Fibroblast of gingiva (primary cell): ENCODE results near the gene KRT80.

Experiments used
- DNase-seq: peaks from one replicate; pipeline ENCODE4 v3.0.0-alpha.2; 2011; ENCODE audit warnings: low read depth

Gene KRT80

GRCh38 chr12:52210925-52211650 is 19.3 kb upstream of the KRT80 start:
- DNase-seq = no peak

- peak; percentile 67 for DNase-seq
Observed at GRCh38 chr12:52210186-52210924, 18.5 kb upstream of the KRT80 start.

DNA sequence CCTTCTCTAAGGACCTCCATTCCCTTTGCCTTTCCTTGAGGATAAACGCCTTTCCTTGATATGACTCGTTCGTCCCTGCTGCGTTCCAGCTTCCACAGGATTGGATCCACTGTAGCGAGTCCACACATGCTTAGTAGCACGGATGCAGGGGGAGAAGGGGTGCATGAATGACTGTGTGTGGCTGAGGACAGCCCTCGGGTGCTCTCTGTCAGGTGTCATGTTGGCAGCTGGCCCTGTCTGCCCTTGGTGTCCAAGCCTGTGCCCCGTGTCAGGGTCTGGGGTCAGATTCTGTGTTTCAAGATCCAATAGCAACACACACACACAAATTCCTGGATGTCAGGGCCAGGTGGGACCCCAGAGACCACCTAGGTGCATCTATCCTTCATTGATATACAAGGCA is 17.5 kb upstream of the KRT80 start:
- no peak for DNase-seq

GRCh38 chr12:52208424-52209165 is 16.8 kb upstream of the KRT80 start:
- DNase-seq = no peak

DNA sequence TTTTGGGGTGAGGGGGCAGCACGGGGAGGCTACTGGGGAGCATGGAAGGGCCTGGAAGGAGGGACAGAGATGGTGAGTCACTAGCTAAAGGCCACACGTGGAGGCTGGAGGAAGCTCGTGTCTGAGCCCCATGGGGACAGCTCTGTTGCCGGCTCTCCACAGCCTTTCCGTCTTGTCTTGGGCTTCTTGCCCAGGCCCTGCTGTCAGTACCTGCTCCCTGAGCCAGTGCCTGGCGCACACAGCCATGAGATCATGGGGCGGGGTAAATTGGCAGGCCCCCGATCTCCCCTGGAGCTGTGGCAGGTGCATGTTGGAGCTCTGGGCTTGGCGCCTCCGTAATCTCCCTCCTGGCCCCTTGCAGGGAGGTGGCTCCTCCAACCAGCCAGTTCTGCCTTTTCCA is 16.1 kb upstream of the KRT80 start:
- peak; percentile 49 for DNase-seq

GRCh38 chr12:52207106-52207505 is 15.3 kb upstream of the KRT80 start:
- DNase-seq = no peak

GRCh38 chr12:52206304-52207040 is 14.7 kb upstream of the KRT80 start:
- DNase-seq = no peak

GRCh38 chr12:52205612-52206303 is 13.9 kb upstream of the KRT80 start:
- DNase-seq = no peak

- DNase-seq = no peak
Observed at GRCh38 chr12:52204931-52205505, 13.2 kb upstream of the KRT80 start.

DNA sequence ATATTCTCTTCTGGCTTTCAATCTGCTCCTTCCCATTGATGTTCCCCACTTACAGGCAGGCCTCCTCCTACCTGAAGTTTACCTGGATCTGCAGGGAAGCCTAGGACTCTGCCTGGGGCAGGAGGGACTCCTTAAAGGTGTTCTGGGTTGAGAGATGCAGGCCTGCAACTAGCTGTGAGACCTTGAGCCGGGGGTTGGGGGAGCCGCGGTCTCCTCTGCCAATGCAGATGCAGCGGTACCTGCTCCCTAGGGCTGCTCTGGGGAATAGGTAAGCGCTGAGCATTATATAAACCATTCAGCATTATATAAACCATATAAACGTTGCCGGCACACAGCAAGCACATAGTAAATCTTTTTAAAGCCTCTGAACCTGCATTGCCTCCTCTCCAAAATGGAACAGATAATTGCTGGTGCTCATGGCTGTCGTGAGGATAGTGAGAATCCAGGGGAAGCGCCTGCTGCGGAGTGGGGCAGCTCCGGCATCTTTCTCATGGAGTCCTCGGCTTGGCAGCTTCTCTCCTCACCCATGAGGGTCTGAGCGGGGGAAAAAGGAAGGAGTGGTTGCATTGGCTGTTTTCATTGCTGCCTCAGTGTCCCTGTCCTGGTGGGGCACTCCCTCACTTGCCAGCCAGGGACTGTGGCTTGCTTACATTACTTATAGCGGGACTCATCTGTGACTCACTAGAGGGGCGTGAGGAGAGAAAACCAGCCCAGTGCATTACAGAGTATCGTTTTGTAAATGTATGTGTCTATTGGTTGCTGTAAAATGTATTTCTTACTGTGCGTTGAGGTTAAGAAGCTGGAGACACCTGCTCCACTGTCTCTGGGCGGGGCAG is 12.5 kb upstream of the KRT80 start:
- DNase-seq = no peak

- peak; percentile 84 for DNase-seq
Observed at GRCh38 chr12:52203079-52203921, 11.5 kb upstream of the KRT80 start.

DNA sequence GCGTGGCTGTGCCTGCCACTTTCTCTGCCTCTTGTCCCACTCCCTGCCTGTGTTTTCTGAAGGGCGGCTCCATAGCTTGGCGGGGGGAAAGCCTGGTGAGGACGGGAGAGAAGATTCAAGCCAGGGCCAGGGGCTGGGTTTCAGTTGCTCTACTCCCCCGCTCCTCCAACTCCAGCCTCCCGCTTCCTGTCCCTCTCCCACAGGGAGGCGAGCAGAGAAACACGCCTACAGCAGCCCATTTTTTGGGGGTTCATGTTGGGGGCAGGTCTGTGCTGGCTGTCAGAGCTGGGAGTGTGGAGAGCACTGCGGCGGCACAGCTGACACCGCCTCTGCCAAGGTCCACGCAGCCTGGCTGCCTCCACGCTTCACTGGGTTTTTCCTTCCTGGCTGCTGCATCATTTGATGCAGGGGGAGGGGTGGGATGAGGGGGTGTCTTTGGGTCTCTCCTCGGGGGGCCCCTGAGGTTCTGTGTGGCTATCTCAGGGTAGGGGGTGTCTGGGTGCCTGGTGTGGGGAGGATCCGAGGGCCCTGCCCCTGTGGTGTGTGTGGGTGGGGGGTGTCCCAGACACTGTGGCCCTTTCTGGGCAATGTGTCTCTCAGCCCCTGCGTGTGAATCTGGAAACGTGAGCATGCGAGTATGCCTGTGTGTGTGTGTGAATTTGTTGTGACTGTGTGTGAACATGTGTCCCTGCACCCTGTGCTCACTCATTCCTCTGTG is 10.7 kb upstream of the KRT80 start:
- no peak for DNase-seq

DNA sequence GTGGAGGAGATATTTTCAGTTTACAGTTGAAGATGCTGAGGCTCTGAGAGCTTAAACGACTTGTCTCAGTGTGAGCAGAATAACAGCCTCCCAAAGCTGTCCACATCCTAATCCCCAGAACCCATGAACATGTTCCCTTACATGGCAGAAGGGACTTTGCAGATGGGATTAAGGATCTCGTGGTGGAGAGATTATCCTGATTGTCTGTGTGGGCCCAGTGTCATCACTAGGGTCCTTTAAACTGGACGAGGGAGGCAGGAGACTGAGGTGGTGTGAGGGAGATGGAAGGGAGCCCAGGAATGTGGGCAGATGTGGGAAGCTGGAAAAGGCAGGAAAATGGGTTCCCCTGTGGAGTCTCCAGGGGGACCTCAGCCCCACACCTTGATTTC is 9.6 kb upstream of the KRT80 start:
- DNase-seq = no peak

DNA sequence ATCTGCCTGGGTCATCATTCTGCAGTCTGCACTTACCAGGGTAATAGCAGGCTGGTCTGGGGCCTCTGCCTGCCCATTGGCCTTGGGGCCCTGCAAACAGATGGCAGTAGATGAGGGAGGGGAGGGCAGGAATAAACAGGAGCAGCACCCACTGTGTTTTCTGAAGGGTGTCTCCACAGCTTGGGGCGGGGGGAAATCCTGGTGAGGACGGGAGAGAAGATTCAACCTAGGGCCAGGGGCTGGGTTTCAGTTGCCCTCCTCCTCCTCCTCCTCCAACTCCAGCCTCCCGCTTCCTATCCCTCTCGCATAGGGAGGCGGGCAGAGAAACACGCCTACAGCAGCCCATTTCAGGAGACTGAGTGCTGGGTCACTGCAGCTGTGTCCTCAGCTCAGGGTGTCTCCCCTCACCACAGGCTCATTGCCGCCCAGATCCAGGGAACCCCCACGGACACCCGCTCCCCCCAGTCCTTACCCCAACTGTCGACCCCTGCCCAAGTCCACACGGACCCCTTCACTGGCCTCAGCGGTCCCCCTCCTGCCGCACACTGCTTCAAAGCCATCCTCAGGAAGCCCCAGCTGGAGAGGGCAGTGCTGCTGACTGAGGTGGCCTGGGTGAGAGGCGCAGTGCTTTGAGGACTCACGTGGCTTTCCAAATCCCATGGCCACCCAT is 9.1 kb upstream of the KRT80 start:
- no peak for DNase-seq

GRCh38 chr12:52200086-52200780 is 8.4 kb upstream of the KRT80 start:
- DNase-seq = no peak

DNA sequence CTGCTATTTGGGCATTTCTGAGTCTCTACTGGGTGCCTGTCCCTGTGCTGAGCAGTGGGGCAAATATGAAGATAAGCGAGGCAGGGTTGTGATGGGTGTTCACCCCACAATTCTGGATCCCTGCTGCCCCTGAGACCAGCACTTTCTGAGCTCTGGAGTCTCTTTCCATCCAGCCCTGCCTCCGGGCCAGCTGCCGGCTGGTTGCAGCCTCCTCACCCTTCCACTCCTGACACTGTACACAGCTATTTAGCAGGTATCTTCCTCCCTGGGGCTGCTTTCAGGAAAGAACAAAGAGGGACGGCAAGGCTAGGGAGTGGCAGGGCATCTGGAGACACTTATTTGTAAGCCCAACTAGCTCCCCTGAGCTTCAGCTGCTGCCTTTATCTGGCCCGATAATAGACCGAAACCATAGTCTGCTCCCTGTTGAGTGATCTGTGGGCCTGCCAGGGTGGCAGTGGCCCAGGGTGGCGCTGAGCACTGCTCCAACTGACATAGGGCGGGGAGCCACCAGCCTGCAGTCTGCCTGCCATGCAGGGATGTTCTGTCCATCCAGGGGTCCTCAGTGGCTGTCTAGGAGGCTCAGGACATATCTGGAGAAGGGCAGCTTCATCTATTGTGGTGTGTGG is 7.6 kb upstream of the KRT80 start:
- DNase-seq = no peak
